Skin of body (tissue), 2 donors: Measurements from ENCODE around the gene MRPL48. TPM values are rescaled to one million over a fixed set of nuclear protein-coding genes. Genes with fewer than 3 reads are reported as not detected.

Experiments used
- DNase-seq: peaks from one replicate; lab custom pipeline; 2025; lab: John Stamatoyannopoulos, UW
- total RNA-seq: library from RNA; depleted of rRNA; stranded (reverse); fragments of >200 nt; gene quantifications from one replicate; pipeline ENCODE4 v1.2.3, GENCODE V29; 2014

Gene MRPL48
- total RNA-seq, 1 donor from 2014 or later, result 30.6 TPM

DNA sequence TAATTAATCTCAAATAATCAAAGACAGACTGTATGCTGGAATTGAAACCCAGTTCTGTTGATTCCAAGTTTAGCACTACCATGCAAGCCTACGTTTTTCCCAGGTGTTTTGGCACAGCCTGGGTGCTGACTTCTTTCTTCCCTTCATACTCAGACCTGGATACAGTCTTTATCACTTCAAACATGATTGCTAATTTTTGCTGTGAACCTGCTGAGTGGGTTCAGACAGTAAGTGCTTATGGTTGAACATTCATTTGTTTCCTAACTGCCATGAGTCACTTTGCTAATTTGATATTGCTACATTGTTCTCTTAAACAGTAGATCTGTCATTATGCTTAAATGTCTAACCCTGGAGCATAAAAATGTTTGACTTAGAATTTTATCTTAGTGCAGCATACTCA lies 101.3 kb downstream of the MRPL48 start:
- DNase-seq, result no peak

DNA sequence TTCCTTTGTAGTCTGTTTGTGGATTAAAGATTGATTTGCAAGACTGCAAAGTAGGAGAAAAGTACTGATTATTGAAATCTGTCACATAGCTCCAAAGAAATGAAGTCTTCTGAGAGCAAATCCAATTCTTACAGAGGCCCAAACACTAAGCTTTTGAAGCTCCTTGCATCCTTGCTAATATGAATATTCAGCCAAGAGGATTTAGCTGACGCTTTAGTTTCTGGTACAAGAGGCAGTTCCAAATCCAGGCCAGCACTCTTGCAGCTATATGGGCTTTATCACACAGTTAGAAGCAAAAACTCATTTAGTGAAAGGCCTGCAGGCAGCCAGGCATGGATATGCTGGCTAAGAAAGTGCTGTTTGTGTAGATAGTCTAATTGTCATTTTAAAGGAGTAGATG lies 101.9 kb downstream of the MRPL48 start:
- no peak for DNase-seq

DNA sequence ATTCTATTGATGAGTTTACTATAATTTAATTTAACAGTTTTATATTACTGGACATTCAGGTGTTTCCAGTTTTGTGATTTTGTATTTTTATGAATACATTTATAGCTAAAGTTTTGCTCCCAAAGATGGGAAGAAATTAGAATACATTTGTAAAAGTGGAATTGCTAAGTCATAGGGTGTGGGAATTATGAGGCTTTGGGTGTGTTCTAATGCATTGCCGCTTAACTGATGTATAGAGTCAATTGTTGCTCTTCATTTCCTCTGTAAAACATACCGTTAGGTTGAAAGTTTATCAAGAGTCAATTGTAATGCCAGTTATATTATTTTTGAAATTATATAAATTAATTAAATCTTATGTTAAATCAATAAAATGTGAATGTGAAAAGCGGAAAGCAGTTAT lies 105.4 kb downstream of the MRPL48 start:
- no peak for DNase-seq

GRCh38 chr11:73894725-73895335 lies 107.2 kb downstream of the MRPL48 start:
- no peak for DNase-seq

- no peak for DNase-seq
These were observed 114.6 kb downstream of the MRPL48 start for GRCh38 chr11:73902303-73902702.

GRCh38 chr11:73907191-73907590 lies 119.5 kb downstream of the MRPL48 start:
- no peak for DNase-seq

DNA sequence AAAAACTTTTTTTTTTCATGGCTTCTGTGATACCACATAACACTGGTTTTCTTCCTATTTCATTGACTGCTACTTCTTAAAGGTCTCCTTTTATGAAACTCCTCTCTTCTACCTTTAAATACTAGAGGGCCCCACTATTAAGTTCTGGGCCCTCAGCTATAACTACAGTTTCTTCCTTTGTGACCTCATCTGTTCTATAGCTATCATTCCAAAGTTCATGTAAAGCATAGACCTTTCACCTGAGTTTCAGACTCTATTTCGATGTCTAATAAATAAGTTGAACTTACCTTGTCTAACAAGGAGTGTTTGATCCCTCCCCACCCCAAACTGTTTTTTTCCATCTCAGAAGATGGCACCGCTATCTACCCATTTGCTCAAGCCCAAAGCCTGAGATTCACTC lies 124.4 kb downstream of the MRPL48 start:
- no peak for DNase-seq

- DNase-seq, result no peak
These were observed 125.8 kb downstream of the MRPL48 start for GRCh38 chr11:73913472-73913871.

- no peak for DNase-seq
These were observed 126.6 kb downstream of the MRPL48 start for GRCh38 chr11:73914284-73914683.

Other genes starting within 250 kb of the MRPL48 start
- gene FAM168A, start 189.8 kb upstream of the MRPL48 start, total RNA-seq, result 18.1 TPM
- 0.20 TPM for gene PLEKHB1, start 141.3 kb upstream of the MRPL48 start, total RNA-seq
- 82.4 TPM for gene RAB6A, start 26.8 kb upstream of the MRPL48 start, total RNA-seq
- 27.0 TPM for gene COA4, start 89.0 kb downstream of the MRPL48 start, total RNA-seq
- gene PAAF1, start 89.1 kb downstream of the MRPL48 start, total RNA-seq, result 14.3 TPM
- not detected for gene DNAJB13, start 163.2 kb downstream of the MRPL48 start, total RNA-seq
- gene UCP2, start 195.0 kb downstream of the MRPL48 start, total RNA-seq, result 22.9 TPM
- gene UCP3, start 221.2 kb downstream of the MRPL48 start, total RNA-seq, result 0.39 TPM